DOHH2 (cell line): ENCODE data around the gene DUSP3.

Experiments used
- H3F3A ChIP-seq: fragments of 200-600 bp; sonication (generic), shearing (Covaris generic); 2 replicates; pipeline ENCODE4 v1.6.0; 2016; ENCODE audit warnings: antibody characterized with exemption, mild to moderate bottlenecking; ENCODE audit not compliant: control insufficient read depth, insufficient read depth
- H3K27ac ChIP-seq: fragments of 200-600 bp; sonication (generic); 2 replicates; pipeline ENCODE4 v1.5.1; 2014; ENCODE audit warnings: low read depth, mild to moderate bottlenecking, low read length, moderate library complexity
- H3K27me3 ChIP-seq: fragments of 200-600 bp; sonication (generic); 2 replicates; pipeline ENCODE4 v1.6.1; 2014; ENCODE audit warnings: mild to moderate bottlenecking, low read length, mixed read lengths; ENCODE audit not compliant: control insufficient read depth
- H3K36me3 ChIP-seq: fragments of 200-600 bp; sonication (generic); 2 replicates; pipeline ENCODE4 v1.6.1; 2014; ENCODE audit warnings: mild to moderate bottlenecking, low read length, moderate library complexity, mixed read lengths; ENCODE audit not compliant: control insufficient read depth
- H3K4me1 ChIP-seq: fragments of 200-600 bp; sonication (generic); 2 replicates; pipeline ENCODE4 v1.6.1; 2014; ENCODE audit warnings: mild to moderate bottlenecking, low read length, mixed read lengths; ENCODE audit not compliant: control insufficient read depth
- H3K4me2 ChIP-seq: fragments of 200-600 bp; sonication (generic); 2 replicates; pipeline ENCODE4 v1.6.0; 2014; ENCODE audit warnings: mild to moderate bottlenecking, low read length, moderate library complexity
- H3K4me3 ChIP-seq: fragments of 200-600 bp; sonication (generic); 2 replicates; pipeline ENCODE4 v1.5.1; 2014; ENCODE audit warnings: mild to moderate bottlenecking, low read length, mixed read lengths
- H3K79me2 ChIP-seq: fragments of 200-600 bp; sonication (generic); 2 replicates; pipeline ENCODE4 v1.6.1; 2014; ENCODE audit warnings: mild to moderate bottlenecking, low read length, mixed read lengths; ENCODE audit not compliant: control insufficient read depth
- H3K9me2 ChIP-seq: fragments of 200-600 bp; sonication (generic); replicated peaks from 2 replicates; pipeline ENCODE4 v1.6.1; 2014; ENCODE audit warnings: mild to moderate bottlenecking, low read length, mixed read lengths; ENCODE audit not compliant: control insufficient read depth
- H3K9me3 ChIP-seq: fragments of 200-600 bp; sonication (generic); 2 replicates; pipeline ENCODE4 v1.6.1; 2014; ENCODE audit warnings: antibody characterized with exemption, low read length, mixed read lengths; ENCODE audit not compliant: control insufficient read depth, insufficient read depth
- H4K20me1 ChIP-seq: fragments of 200-600 bp; sonication (generic); 2 replicates; pipeline ENCODE4 v1.6.0; 2014; ENCODE audit warnings: low read depth, mild to moderate bottlenecking, antibody characterized with exemption, low read length, moderate library complexity; ENCODE audit not compliant: control insufficient read depth, insufficient read depth
- EZH2phosphoT487 ChIP-seq: fragments of 200-600 bp; sonication (generic); IDR thresholded peaks from 2 replicates; pipeline ENCODE4 v1.6.1; 2017; ENCODE audit warnings: borderline replicate concordance, mild to moderate bottlenecking, antibody characterized with exemption, low read length, moderate library complexity, mixed read lengths
- TF ChIP-seq, protein P1 (sequence below): fragments of 200-600 bp; sonication (generic); IDR thresholded peaks from one replicate; pipeline ENCODE4 v1.5.1; 2014; ENCODE audit warnings: antibody characterized with exemption, mild to moderate bottlenecking, low read depth, low read length; ENCODE audit not compliant: poor library complexity, severe bottlenecking

The DUSP3 gene

GRCh38 chr17:43788540-43788939 lies 9.8 kb upstream of the DUSP3 start:
- Histone ChIP-seq H3K9me2 (no peaks in the 10 kb centered on the region), H3K4me1 (no peaks in the 10 kb centered on the region), H3K9me3 (no peaks in the 10 kb centered on the region), H3K4me2 (no peak overlapping the region), H3F3A (no peaks in the 10 kb centered on the region), H3K27me3 (peaks cover 18% of the 10 kb centered on the region), H4K20me1 (no peaks in the 10 kb centered on the region), H3K27ac (no peak overlapping the region), H3K4me3 (no peak overlapping the region), H3K36me3 (no peaks in the 10 kb centered on the region), H3K79me2 (no peaks in the 10 kb centered on the region)
- no peak for TF ChIP-seq EZH2phosphoT487
- TF ChIP-seq, protein P1, sequence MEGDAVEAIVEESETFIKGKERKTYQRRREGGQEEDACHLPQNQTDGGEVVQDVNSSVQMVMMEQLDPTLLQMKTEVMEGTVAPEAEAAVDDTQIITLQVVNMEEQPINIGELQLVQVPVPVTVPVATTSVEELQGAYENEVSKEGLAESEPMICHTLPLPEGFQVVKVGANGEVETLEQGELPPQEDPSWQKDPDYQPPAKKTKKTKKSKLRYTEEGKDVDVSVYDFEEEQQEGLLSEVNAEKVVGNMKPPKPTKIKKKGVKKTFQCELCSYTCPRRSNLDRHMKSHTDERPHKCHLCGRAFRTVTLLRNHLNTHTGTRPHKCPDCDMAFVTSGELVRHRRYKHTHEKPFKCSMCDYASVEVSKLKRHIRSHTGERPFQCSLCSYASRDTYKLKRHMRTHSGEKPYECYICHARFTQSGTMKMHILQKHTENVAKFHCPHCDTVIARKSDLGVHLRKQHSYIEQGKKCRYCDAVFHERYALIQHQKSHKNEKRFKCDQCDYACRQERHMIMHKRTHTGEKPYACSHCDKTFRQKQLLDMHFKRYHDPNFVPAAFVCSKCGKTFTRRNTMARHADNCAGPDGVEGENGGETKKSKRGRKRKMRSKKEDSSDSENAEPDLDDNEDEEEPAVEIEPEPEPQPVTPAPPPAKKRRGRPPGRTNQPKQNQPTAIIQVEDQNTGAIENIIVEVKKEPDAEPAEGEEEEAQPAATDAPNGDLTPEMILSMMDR, result no peak

DNA sequence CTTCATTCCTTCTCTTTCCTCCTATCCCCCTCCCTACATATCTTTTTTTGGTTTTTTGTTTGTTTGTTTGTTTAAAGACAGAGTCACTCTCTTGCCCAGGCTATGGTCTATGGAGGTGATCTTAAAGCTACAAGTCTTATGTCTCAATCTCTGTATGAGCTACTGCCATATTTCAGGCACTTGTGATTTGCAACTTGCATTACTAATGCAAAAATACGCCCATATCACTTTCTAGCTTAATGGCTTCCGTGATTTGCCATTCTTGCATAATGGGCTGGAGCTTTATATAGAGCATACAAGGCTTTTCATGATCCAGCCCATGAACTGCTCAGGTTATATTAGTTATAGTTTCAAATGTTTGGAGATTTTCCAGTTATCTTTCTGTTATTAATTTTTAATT lies 9.0 kb upstream of the DUSP3 start:
- peaks cover 21% of the 10 kb centered on the region for H3K27me3 ChIP-seq
- no peaks in the 10 kb centered on the region for H3K36me3 ChIP-seq
- H3K9me2 ChIP-seq, result no peaks in the 10 kb centered on the region
- no peaks in the 10 kb centered on the region for H3K79me2 ChIP-seq
- no peaks in the 10 kb centered on the region for H4K20me1 ChIP-seq
- no peak overlapping the region for H3K27ac ChIP-seq
- TF ChIP-seq, protein P1, result no peak
- TF ChIP-seq EZH2phosphoT487, result no peak
- no peaks in the 10 kb centered on the region for H3K4me1 ChIP-seq
- no peaks in the 10 kb centered on the region for H3K9me3 ChIP-seq
- H3K4me3 ChIP-seq, result no peak overlapping the region
- no peaks in the 10 kb centered on the region for H3F3A ChIP-seq
- no peak overlapping the region for H3K4me2 ChIP-seq

DNA sequence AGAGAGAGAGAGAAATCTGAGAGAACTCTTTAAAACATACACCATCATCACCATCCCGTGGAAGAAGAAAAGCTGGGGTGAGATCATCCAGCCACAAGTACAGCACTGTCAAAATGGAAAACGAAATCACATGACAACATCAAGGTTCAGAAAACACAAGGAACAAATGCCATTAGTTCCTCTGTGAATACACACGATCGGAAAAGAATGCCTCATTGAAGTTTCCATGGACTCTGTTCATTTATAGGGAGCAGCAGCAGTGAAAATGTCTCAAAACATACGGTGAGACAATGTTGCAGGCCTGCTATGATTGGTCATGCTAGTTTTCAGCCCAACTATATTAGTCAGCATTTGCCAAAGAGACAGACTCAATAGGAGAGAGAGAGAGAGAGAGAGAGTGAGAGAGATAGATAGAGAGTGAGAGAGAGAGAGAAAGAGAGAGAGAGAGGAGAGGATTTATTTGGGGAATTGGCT lies 5.9 kb upstream of the DUSP3 start:
- TF ChIP-seq, protein P1, result no peak
- TF ChIP-seq EZH2phosphoT487, result no peak
- H3K27ac ChIP-seq, result no peak overlapping the region

DNA sequence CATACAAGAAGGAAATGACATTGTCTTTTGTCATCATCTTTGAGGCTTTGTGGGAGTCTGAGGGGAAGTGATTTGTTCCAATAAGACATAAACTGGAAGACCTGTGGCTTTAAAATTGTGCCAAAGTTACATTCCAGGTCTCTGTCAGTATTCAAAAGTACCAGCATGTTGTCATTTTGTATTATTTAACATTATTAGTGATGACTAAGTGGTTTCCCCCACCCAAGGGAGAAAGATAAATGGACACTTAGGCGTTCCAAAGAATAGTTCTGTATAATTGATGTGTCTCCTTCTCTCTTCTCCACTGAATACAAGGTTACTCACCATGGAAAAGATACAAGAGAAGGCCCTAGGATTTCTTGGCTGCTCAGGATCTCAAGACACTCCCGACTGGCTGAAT lies 5.3 kb upstream of the DUSP3 start:
- TF ChIP-seq EZH2phosphoT487, result no peak
- TF ChIP-seq, protein P1, result no peak
- no peak overlapping the region for H3K4me3 ChIP-seq
- 0 out of 2 replicates have a peak, but pooled peaks cover 6% of the 10 kb centered on the region for H3K4me1 ChIP-seq
- H3K4me2 ChIP-seq, result no peak overlapping the region
- no peaks in the 10 kb centered on the region for H3F3A ChIP-seq
- no peaks in the 10 kb centered on the region for H4K20me1 ChIP-seq
- no peaks in the 10 kb centered on the region for H3K36me3 ChIP-seq
- no peaks in the 10 kb centered on the region for H3K9me3 ChIP-seq
- H3K9me2 ChIP-seq, result no peaks in the 10 kb centered on the region
- no peaks in the 10 kb centered on the region for H3K79me2 ChIP-seq
- no peak overlapping the region for H3K27ac ChIP-seq
- H3K27me3 ChIP-seq, result peaks cover 39% of the 10 kb centered on the region

More for the DNA sequence above, 5.9 kb upstream of the DUSP3 start:
- Histone ChIP-seq H3K27me3 (peaks cover 33% of the 10 kb centered on the region), H3K4me3 (no peak overlapping the region), H3K9me3 (no peaks in the 10 kb centered on the region), H3K4me1 (no peaks in the 10 kb centered on the region), H3K79me2 (no peaks in the 10 kb centered on the region), H3K9me2 (no peaks in the 10 kb centered on the region), H3F3A (no peaks in the 10 kb centered on the region), H3K36me3 (no peaks in the 10 kb centered on the region), H4K20me1 (no peaks in the 10 kb centered on the region), H3K4me2 (no peak overlapping the region)
